Endodermal cell (in vitro differentiated cells): ENCODE measurements around the gene REN. TPM values are rescaled to one million over a fixed set of nuclear protein-coding genes. Genes with fewer than 3 reads are reported as not detected.

Source experiments
- DNase-seq: peaks from one replicate; pipeline ENCODE4 v3.0.0-alpha.2; 2017
- H3K27ac ChIP-seq: 2 replicates; pipeline ENCODE4 v1.5.1; 2013; ENCODE audit warnings: mild to moderate bottlenecking, low read depth, low read length, moderate library complexity
- H3K27me3 ChIP-seq: 2 replicates; pipeline ENCODE4 v1.6.1; 2013; ENCODE audit warnings: mild to moderate bottlenecking, low read length, moderate library complexity; ENCODE audit not compliant: insufficient read depth, control insufficient read depth, poor library complexity, severe bottlenecking
- H3K36me3 ChIP-seq: 2 replicates; pipeline ENCODE4 v1.7.0; 2013; ENCODE audit warnings: mild to moderate bottlenecking, low read length, moderate library complexity; ENCODE audit not compliant: control insufficient read depth, insufficient read depth
- H3K4me1 ChIP-seq: one replicate; pipeline ENCODE4 v1.7.0; 2013; ENCODE audit warnings: low read length; ENCODE audit not compliant: control insufficient read depth, insufficient read depth
- H3K4me3 ChIP-seq: 2 replicates; pipeline ENCODE4 v1.5.1; 2013; ENCODE audit warnings: mild to moderate bottlenecking, low read length, moderate library complexity
- H3K9ac ChIP-seq: 2 replicates; pipeline ENCODE4 v1.6.1; 2013; ENCODE audit warnings: mild to moderate bottlenecking, low read length, moderate library complexity; ENCODE audit not compliant: poor library complexity, severe bottlenecking; ENCODE audit errors: extremely low read depth
- H3K9me3 ChIP-seq: 2 replicates; pipeline ENCODE4 v1.6.1; 2013; ENCODE audit warnings: mild to moderate bottlenecking, low read length, moderate library complexity; ENCODE audit not compliant: control insufficient read depth
- H3K27ac Mint-ChIP-seq: 2 replicates; pipeline ENCODE4 v1.8.0; 2020; ENCODE audit warnings: mixed read lengths
- H3K27me3 Mint-ChIP-seq: 2 replicates; pipeline ENCODE4 v1.8.0; 2021; ENCODE audit warnings: mild to moderate bottlenecking, mixed read lengths; ENCODE audit not compliant: insufficient read depth
- H3K36me3 Mint-ChIP-seq: 2 replicates; pipeline ENCODE4 v1.8.0; 2020; ENCODE audit warnings: low read depth, mixed read lengths
- H3K4me1 Mint-ChIP-seq: 2 replicates; pipeline ENCODE4 v1.8.0; 2020; ENCODE audit warnings: mixed read lengths
- H3K4me3 Mint-ChIP-seq: 2 replicates; pipeline ENCODE4 v1.8.0; 2020; ENCODE audit warnings: mild to moderate bottlenecking, moderate library complexity, mixed read lengths
- H3K9me3 Mint-ChIP-seq: 2 replicates; pipeline ENCODE4 v1.8.0; 2020; ENCODE audit warnings: mild to moderate bottlenecking, mixed read lengths
- CTCF ChIP-seq: fragments of 200-600 bp; sonication (generic); conservative IDR thresholded peaks from 2 replicates; pipeline ENCODE4 v1.5.0; 2021; ENCODE audit warnings: antibody characterized with exemption, mild to moderate bottlenecking
- WGBS, 2 experiments: methylation state at CpG; one replicate each; pipeline versions ENCODE4 v1.1.5 to v1.1.7; 2013; ENCODE audit warnings: missing lambda C conversion rate in 2 of 2, mixed read lengths in 1 of 2; ENCODE audit not compliant: insufficient coverage in 1 of 2, insufficient read length in 1 of 2; 5-methylcytosine and 5-hydroxymethylcytosine counted together
- total RNA-seq, 2 donors: library from RNA; stranded (reverse); fragmentation: NEBNext Ultra II Directional in 1 of 2; extraction: Animal tissue kit (Norgen Biotek cat#: 25700) in 1 of 2; gene quantifications; 2 replicates in 1 of 2; 3 replicates in 1 of 2; pipeline ENCODE4 v1.2.1, GENCODE V29; 2021

The REN gene
- total RNA-seq, 2 donors from 2014 or later, result not detected

- TF ChIP-seq CTCF, result no peak
- H3K4me1 ChIP-seq, result peaks cover 26% of the 10 kb centered on the region
- H3K27ac ChIP-seq, result no peak overlapping the region
Measured at GRCh38 chr1:204105131-204105515, 61.0 kb downstream of the REN start.

More at GRCh38 chr1:204105131-204105515, 61.0 kb downstream of the REN start:
- WGBS, 2 experiments, result 86 to 94% methylated on average over 1 to 6 of the region's 6 CpGs
- DNase-seq, result no peak
- Mint-ChIP-seq H3K9me3 (no peaks in the 10 kb centered on the region), H3K4me1 (peaks cover 70% of the 10 kb centered on the region), H3K27me3 (no peaks in the 10 kb centered on the region), H3K4me3 (no peak overlapping the region), H3K36me3 (no peaks in the 10 kb centered on the region), H3K27ac (no peak overlapping the region)
- H3K27me3 ChIP-seq, result no peaks in the 10 kb centered on the region
- no peaks in the 10 kb centered on the region for H3K9me3 ChIP-seq
- no peak overlapping the region for H3K4me3 ChIP-seq
- H3K9ac ChIP-seq, result no peak overlapping the region
- no peaks in the 10 kb centered on the region for H3K36me3 ChIP-seq

Other genes starting within 250 kb of the REN start
- gene SOX13, start 93.2 kb downstream of the REN start, total RNA-seq, result 10 to 100 TPM; 75.3 to 85.3 TPM
- gene ETNK2, start 14.3 kb downstream of the REN start, total RNA-seq, result 10 to 100 TPM; 16.7 to 24.4 TPM
- not detected for gene KISS1, start 30.2 kb upstream of the REN start, total RNA-seq
- gene GOLT1A, start 47.7 kb upstream of the REN start, total RNA-seq, result 1 to 10 TPM; 1.8 to 6.2 TPM
- 10 to 100 TPM; 37.0 to 43.3 TPM for gene PLEKHA6, start 193.6 kb upstream of the REN start, total RNA-seq
- gene PPP1R15B, start 245.5 kb upstream of the REN start, total RNA-seq, result 10 to 100 TPM; 44.8 to 79.2 TPM